GM12892 (cell line): Measurements from ENCODE around the gene LAMA4.

ENCODE experiments used
- POLR2A ChIP-seq: IDR thresholded peaks from 2 replicates; pipeline ENCODE4 v1.6.1; 2011; ENCODE audit warnings: low read depth, low read length, control low read depth
- POLR2AphosphoS5 ChIP-seq: IDR thresholded peaks from 2 replicates; pipeline ENCODE4 v1.6.1; 2011; ENCODE audit warnings: low read depth, low read length, control low read depth

DNA sequence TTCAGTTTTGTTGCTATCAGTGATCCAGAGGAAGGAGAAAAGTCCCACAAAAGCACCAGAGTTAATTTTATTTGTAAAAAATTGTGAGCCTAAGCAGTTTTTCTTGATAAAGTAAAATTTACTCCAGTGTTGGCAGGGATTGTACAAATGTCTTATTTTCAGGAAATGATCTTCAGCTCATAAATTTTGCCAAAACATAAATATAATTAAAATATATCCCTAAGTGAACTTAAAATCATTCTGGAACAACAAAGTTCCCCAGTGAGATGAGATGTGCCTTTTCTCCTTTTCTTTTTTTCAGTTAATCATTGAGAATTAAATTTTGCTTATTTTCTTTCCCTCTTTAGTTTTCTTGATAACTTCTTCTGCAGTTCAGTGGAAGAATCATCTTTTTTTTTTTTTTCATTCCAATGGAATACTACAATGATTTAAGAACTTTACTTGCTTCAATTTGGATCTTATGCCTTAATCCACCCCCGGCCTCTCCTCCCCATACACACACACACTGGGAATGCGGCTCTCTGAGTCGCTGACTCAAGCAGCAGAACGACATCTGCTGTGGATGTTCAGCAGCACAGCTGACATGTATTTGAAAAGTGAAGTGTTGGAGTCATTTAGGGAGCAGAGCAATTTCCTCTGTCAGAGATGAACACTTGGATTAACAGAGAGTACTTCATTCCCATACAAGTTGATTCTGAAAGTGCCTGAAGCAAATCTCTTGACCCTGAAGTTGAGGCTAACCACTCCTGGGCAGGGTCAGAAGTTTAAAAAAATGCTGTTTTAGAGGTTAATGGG lies 27.7 kb upstream of the LAMA4 start:
- no peak for TF ChIP-seq POLR2A
- no peak for TF ChIP-seq POLR2AphosphoS5
